Measurements from ENCODE around the gene USP47.
A peak's percentile ranks its signal among the peaks of the same experiment; 100 is the strongest.

USP47 gene

DNA sequence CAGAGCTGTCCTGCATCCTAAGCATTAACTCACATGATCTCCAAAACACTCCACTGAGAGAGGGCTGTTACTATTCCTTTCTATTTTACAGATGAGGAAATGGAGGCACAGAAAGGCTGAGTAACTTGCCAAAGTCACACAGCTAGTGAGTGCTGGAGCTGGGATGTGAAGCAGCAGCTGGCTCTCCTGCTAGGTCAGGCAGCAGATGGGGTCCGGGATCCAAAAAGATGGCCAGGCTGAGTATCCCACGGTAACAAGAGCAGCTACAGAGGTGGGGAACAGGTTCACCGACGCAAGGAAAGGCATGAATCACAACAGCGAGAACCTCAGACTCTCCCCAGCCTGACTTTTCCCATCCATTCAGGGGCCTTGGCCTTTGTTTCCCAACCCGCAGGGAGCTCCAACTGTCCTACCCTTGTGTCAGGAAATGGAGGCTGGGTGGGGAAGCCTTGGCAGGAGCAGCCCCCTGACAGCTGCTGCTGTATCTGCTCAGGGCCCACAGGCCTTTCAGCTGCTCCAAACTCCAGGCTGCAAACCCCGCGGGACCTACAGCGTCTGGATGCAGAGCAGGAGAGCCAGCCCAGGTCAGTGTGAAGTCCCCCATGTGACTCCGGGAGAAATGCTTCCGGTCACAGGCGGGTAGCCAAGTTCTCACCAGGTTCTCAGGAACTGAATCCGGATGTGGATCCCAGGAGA is 137.2 kb downstream of the USP47 start:
- Histone ChIP-seq H3K27me3 (no peaks in the 10 kb centered on the region), H3K4me3 (no peak overlapping the region), H3K4me1 (peaks cover 11 to 100% (median 63%) of the 10 kb centered on the region in 4 donors), H3K9me3 (no peaks in the 10 kb centered on the region), H3K27ac (peak overlapping the region; percentile 74 to 83), H3K36me3 (no peaks in the 10 kb centered on the region)
- peak; percentile 62 to 88 for DNase-seq
- TF ChIP-seq, protein P1, sequence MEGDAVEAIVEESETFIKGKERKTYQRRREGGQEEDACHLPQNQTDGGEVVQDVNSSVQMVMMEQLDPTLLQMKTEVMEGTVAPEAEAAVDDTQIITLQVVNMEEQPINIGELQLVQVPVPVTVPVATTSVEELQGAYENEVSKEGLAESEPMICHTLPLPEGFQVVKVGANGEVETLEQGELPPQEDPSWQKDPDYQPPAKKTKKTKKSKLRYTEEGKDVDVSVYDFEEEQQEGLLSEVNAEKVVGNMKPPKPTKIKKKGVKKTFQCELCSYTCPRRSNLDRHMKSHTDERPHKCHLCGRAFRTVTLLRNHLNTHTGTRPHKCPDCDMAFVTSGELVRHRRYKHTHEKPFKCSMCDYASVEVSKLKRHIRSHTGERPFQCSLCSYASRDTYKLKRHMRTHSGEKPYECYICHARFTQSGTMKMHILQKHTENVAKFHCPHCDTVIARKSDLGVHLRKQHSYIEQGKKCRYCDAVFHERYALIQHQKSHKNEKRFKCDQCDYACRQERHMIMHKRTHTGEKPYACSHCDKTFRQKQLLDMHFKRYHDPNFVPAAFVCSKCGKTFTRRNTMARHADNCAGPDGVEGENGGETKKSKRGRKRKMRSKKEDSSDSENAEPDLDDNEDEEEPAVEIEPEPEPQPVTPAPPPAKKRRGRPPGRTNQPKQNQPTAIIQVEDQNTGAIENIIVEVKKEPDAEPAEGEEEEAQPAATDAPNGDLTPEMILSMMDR (IDR thresholded peaks at IDR 0.05), result no peak
- intact Hi-C loops (cut with DNase I; ENCODE audit: low total_unique reads), result loop anchor here (5.0 kb wide), 1 partner anchor 33 kb away; no protein-coding TSS in a partner anchor

DNA sequence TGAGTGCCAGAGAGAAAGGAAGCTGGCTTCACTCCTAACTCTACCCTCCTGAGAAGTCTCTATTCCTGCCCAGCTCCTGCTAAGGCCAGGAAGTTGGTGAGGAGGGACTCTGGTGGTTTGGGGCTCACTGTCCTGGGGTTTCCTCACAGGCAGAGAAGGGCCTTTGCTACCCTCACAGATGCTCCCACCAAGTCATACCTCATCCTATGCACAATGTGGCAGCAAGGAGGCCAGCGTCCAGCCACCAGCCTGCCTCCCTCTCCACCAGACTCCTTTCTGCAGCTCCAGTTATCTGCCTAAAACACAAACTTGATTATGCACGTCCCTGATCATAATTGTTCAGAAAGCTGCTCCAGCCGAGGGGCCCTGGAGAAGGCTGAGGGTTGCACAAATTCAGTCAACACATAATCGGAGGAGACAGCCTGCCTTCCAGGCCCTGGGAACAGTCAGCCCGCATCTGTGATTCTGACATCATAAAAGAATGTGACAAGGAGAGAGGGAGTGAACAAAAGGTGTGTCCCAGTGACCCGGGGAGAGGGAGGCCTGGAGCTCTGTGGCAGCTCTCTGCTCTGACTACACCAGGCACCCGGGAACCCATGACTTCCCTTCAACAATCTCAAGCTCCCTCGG is 137.8 kb downstream of the USP47 start:
- intact Hi-C loops (cut with DNase I; ENCODE audit: low total_unique reads), result loop anchor here (5.0 kb wide), 1 partner anchor 33 kb away; no protein-coding TSS in a partner anchor
- TF ChIP-seq, protein P1 (IDR thresholded peaks at IDR 0.05), result no peak
- no peaks in the 10 kb centered on the region for H3K36me3 ChIP-seq
- peaks cover 11 to 100% (median 59%) of the 10 kb centered on the region in 4 donors for H3K4me1 ChIP-seq
- H3K27me3 ChIP-seq, result no peaks in the 10 kb centered on the region
- no peaks in the 10 kb centered on the region for H3K9me3 ChIP-seq
- peak in 1 of 2 donors; percentile 75 for DNase-seq
- no peak overlapping the region for H3K4me3 ChIP-seq
- H3K27ac ChIP-seq, result peak overlapping the region; percentile 74 to 83

DNA sequence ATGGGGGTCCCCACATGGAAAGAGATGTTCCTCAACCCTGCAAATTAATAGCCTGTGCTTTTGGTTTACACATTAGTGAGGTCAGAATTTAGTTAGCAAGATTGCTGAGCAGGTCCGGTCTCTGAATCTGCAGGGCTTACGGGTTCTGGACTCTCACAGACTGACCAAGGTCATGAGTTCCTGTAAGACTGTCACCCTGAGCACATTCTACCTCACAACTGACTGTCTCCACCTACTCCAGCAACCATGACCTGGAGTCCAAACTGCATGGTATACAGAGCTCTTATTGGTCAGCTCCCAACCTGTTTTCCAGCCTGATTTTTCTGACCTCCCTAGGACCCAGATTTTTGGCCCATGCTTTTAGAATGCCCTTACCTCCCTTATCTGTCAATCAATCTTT is 138.4 kb downstream of the USP47 start:
- no peaks in the 10 kb centered on the region for H3K9me3 ChIP-seq
- peaks cover 11 to 100% (median 56%) of the 10 kb centered on the region in 4 donors for H3K4me1 ChIP-seq
- intact Hi-C loops (cut with DNase I; ENCODE audit: low total_unique reads), result no loop called here
- no peaks in the 10 kb centered on the region for H3K27me3 ChIP-seq
- DNase-seq, result no peak
- H3K36me3 ChIP-seq, result no peaks in the 10 kb centered on the region
- peak overlapping the region; percentile 74 to 83 for H3K27ac ChIP-seq
- TF ChIP-seq, protein P1 (IDR thresholded peaks at IDR 0.05), result no peak
- H3K4me3 ChIP-seq, result no peak overlapping the region

DNA sequence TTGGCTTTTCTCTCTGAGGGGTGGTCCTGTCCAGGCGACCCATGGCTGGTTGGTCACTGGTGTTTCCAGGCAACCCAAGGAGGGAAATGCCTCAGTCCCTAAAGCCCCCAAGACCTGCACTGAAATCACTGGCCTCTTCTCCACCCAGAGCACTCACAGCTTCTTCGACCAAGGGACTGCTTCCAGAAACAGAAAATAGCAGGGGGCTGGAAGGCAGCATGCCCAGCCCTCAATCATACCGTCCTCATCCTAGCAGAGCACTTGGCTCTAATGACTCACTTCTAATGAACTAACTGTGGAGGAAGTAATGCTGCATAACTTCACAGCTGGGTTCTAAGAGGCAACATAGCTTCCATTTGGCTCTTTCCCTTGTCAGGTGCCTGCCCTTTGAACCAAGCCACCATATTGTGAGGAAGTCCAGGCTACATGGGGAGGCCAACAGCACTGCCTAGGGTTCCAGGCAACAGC is 139.1 kb downstream of the USP47 start:
- no peak overlapping the region for H3K4me3 ChIP-seq
- TF ChIP-seq, protein P1 (IDR thresholded peaks at IDR 0.05), result no peak
- no peaks in the 10 kb centered on the region for H3K36me3 ChIP-seq
- no peaks in the 10 kb centered on the region for H3K27me3 ChIP-seq
- H3K4me1 ChIP-seq, result peaks cover 11 to 100% (median 56%) of the 10 kb centered on the region in 4 donors
- intact Hi-C loops (cut with DNase I; ENCODE audit: low total_unique reads), result no loop called here
- no peak for DNase-seq
- H3K9me3 ChIP-seq, result no peaks in the 10 kb centered on the region
- peak overlapping the region; percentile 74 to 83 for H3K27ac ChIP-seq

DNA sequence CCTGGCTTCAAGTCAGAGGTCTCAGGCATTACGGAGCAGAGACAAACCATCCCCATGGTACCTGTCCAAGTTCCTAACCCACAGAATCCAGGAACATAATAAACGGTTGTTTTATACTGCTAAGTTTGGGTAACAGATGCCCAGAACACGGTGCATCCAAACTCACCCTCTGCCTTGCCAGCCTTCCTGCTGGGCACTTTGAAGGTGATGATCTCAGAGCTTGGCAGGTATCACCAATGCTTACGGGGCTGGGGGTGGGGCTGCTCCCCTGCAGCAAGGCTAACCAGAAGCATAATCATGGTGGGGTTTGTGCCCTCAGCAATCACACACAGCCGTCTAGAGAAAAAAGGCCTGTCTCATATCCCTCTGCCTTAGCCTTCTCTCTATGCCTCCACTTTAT is 139.6 kb downstream of the USP47 start:
- Histone ChIP-seq H3K27ac (peak overlapping the region; percentile 74 to 83), H3K36me3 (no peaks in the 10 kb centered on the region), H3K4me3 (no peak overlapping the region), H3K9me3 (no peaks in the 10 kb centered on the region), H3K4me1 (peaks cover 11 to 100% (median 56%) of the 10 kb centered on the region in 4 donors), H3K27me3 (no peaks in the 10 kb centered on the region)
- no peak for DNase-seq
- intact Hi-C loops (cut with DNase I; ENCODE audit: low total_unique reads), result no loop called here
- TF ChIP-seq, protein P1 (IDR thresholded peaks at IDR 0.05), result no peak

All from tibial artery (tissue), 4 donors.